HG03196 (cell line): Measurements from ENCODE around the gene RGS6.
A peak's percentile ranks its signal among the peaks of the same experiment; 100 is the strongest.

Experiments
- ATAC-seq: cut with Tn5 transposase; IDR thresholded peaks from one replicate; pipeline ENCODE4 v1.9.1; 2021; ENCODE audit not compliant: unreplicated experiment

RGS6 gene

DNA sequence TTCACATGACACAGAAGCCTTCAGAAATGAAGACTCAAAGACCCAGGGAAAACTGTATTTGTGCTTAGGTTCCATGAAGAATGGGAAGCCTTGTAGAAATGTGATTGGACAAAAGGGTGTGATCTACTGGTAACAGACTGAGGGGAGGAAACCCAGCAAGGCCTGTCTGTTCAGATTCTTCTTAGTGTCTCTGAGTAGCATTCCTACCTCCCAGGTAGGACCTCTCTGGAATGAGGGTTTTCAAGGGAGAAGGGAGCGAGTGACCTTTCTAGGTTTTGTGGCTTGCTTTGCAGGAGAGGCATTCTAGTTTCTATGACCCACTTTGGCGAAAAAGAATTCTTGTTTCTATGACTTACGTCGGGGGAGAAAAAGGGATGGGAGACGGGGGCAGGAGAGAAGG lies 560.0 kb downstream of the RGS6 start:
- no peak for ATAC-seq

DNA sequence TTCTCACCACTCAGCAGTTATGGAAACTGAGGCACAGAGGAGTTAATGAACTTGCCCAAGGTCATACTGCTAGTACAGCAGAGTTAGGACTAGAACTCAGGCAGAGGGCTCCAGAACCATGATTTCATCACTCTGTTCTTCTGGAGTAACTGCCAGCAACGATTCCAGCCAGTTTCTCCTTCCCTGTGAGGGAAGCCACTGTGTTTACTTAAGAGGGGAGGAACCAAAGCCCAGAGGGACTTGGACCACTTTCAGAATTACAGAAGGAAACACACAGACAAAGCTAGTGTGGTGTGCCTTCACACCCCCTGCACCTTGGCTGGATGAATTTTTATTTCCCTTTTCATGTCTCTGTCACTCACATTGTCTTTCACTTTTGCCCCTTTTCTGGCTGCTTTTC lies 563.4 kb downstream of the RGS6 start:
- ATAC-seq = no peak

DNA sequence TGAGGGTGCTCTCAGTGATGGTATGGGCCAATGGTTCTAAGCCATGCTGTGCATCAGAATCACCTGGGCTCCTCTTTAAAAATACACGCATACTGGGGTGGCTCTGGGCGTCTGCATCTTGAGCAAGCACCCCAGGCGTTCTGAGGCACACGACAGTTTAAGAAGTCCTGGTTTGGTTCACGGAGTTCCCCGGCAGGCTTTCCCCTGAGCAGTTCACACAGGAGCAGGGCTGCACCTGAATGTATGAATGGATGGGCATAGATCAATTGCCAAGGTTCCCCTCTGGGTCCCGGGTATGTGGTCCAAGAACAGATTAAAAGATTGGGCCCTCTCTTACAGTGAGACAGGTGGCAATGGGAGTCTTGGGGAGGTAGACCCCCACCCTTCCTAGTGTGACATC lies 566.4 kb downstream of the RGS6 start:
- ATAC-seq = no peak

DNA sequence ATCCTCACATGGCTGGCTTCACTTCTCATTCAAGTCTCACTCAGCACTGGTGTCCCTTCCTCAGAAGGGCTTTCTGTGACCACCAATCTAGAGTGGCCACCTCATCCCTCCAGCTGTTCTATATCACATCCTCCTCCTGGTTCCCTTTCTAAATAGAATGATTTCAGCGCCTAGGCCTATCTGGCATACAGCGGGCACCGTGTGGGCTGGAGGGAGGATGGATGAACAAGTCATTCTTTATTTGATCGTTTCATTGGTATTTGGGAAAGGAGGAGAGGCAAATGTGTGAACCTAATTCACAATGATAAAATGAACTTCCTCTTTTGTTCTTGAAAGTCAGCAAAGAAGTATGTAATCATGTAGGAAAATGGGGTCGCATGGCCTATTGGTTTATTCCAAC lies 567.5 kb downstream of the RGS6 start:
- no peak for ATAC-seq

DNA sequence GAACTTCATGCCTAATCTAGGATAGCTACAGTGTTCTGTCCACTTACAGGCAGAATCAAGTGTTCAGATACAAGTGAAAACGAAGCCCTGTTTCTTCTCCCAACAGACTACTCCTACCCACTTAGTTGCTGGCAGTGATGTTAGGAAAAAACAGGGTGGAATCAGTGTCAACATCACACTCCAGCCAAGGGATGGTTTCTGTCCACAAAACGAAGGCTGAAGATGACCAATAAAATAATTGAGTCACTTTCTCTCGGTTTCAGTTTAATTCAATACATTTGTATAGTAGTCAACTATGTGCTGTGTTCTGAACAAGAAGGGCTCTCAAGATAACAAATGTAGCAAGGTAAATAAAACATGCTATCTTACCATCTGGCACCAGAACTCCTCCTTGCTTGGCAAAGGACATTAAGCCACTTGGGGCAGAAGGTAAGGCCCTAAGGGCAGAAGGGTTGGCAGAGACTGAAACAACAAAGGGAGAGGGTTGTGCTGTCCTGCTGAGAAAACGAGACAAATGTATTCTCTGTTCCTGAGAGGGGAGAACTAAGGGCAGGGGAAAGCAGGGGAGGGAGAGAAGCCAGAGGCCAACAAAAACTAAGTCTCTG lies 568.1 kb downstream of the RGS6 start:
- ATAC-seq = no peak

DNA sequence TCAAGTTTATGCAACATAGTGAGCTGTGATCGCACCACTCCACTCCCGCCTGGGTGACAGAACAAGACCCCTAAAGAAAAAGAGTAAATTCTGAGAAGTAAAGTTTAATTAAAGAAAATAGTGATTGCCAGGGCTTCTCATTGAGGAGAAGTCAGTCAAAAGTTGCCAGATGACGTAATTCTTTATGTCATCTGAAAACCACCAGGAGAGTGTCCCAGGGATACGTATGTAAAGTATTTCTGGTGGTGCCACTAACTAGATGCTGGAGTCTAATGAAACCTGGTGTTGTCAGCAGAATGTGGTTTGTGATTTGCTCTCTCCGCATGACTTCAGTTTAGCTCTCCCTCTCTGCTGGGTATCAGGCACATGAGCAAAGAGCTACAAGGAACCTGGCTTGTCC lies 569.2 kb downstream of the RGS6 start:
- no peak for ATAC-seq

DNA sequence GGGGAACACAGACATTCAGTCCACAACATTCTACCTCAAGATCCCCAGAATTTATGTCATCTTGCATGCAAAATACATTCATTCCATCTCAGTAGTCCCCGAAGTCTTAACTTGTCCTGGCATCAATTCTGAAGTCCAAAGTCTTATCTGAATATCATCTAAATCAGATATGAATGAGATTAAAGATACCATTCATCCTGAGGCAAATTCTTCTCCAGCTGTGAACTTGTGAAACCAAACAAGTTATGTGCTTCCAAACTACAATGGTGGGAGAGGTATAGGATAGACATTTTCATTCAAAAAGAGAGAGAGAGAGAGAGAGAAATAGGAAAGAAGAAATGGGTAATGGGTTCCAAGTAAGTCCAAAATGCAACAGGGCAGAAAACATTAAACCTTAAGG lies 571.0 kb downstream of the RGS6 start:
- ATAC-seq = no peak

DNA sequence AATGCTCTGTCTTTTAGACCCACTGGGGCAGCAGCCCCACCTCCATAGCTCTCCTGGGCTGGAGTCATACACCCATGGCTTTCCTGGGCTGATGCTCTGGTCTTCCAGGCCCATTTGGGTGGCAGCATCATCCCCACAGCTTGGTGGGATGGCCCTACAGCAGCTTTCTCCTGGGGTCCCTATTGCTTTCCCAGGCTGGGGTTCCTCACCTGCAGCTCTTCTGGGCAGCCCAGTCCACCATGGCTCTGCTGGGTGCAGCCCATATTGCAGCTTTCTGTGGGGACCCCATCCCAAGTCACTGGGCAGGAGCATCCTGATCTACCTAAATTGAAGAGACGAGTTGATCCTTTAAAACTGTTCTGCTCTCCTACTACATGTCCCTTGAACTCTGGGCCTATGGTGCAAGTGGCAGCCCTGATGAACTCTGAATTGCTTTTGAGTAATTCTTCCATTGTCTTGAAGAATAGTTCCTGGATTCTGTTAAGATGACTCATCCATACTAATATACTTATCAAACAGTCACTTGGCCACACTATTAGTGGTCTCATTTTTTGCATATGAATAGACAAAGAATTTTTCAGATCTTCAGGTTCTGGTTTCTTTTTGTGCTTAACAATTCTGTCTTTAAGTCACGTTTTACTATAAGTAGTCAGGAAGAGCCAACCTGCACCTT lies 571.6 kb downstream of the RGS6 start:
- no peak for ATAC-seq

DNA sequence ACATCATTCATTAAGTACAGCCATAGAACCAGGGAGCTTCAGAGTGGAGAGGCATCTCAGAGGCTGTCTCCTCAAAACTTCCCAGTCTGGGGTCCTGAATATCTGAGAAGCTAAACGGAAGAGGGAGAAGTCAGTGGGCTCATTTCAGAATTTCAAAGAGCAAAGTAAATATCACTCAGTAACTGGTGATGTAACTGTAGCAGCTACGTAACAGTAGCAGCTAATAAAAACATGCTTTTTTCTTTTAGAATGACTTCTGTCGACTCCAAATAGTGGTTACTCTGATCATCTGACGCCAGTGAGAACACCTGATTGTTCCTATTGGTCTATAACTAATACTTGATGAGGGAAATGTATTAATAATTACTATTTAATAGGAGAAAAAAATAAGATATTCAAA lies 578.3 kb downstream of the RGS6 start:
- ATAC-seq = no peak

DNA sequence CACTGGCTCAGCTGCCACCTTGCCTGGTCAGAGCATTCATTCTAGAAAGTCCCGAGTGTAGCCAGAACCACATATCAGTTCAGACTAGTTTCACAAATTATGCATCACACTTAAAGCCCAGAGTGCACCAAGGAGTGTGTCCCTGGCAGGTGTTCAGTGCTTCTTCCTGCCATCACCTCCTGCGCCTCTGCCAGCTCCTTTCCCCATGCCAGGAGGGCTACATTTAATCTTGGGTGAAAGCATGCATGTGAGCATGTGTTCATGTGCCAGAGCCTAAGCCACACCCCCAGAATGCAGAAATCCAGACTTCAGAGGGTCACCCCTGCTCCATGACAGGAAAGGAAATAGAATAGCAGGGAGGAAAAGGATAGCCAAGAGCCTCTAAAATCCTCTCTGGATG lies 580.1 kb downstream of the RGS6 start:
- no peak for ATAC-seq

DNA sequence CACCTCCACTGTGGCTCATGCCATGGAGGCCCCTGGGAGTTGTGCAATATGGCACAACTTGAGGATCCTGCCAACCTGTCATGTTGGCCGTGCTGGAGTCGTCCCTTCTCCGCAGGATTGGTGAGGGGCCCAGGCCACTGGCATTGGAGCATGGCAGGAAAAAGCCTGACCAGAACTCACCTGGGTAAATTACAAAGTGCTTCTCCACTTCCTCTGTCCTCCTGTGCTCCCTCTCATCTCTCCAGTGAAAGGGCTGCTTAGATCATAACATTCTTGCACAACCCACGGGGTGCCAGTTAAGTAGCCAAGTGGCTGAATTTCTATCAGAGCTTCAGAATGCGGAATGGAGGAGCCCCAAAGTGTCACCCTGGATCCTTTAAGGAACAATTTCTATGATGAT lies 580.7 kb downstream of the RGS6 start:
- ATAC-seq = no peak

DNA sequence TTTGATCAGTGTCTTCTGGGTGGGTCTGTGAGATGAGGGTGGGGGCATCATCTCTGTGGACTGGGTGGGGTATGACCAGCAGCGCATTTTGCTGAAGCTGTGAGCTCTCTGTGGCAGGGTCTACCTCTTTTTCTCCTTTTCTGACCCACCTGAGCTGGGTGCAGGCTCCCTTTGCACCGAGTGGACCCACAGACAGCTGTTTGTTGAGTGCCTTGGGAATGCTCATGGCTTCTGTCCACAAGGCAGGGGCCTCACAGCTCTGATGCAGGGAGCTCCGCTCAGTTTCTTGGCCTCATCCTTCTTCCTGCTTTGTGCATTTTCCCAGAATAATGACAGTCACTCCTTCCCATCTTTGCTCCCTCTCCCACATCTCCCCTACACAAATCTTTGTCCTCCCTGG lies 581.1 kb downstream of the RGS6 start:
- ATAC-seq = no peak

DNA sequence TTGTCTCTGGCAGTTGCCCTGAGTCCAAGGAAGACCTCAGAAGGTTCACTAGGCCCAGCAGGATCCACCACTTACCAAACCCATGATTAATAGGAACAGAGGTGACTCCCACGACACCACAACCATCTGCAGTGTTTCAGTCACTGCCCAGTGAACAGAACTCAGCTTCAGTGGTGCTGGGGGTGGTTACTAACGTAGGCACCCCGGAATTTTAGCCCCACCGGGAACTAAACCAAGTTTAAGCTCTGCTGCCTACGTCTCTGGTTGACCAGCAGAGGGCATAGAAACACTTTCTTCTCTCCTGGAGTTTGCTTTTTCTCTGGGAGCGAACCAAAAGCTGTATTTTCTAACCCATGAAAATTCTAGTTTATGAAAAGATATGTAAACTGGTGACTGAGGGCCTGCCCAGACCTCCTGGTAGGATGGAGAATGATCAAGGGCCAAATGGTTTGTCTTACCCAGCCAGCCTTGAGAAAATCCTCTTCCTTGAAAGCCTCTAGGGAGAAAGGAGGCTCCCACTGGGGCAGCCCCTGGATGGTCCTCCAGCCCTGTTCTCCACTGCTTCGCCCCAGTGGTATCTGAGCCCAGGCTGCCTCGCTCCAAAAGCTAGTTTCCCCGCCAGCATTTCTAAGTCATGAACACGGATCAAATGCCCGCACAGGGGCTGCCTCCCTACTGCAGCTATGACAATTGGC lies 581.9 kb downstream of the RGS6 start:
- no peak for ATAC-seq

DNA sequence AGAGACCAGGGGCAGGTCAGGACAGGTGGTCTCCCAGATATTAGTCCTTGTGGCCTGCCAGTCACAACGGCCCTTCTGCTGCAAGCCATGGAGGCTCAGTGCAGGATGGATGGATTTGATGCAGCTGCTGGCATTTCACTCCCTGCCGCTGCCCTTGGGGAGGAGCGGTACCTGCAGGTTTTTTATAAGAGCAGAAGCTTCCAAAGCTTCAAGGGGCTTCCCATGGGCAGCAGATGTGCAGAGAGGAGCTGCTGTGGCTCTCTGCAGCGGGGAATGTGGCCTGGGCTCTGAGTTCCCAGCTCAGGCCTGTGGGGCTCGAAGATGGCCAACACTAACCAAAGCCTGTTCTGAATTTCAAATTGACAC lies 582.4 kb downstream of the RGS6 start:
- no peak for ATAC-seq

DNA sequence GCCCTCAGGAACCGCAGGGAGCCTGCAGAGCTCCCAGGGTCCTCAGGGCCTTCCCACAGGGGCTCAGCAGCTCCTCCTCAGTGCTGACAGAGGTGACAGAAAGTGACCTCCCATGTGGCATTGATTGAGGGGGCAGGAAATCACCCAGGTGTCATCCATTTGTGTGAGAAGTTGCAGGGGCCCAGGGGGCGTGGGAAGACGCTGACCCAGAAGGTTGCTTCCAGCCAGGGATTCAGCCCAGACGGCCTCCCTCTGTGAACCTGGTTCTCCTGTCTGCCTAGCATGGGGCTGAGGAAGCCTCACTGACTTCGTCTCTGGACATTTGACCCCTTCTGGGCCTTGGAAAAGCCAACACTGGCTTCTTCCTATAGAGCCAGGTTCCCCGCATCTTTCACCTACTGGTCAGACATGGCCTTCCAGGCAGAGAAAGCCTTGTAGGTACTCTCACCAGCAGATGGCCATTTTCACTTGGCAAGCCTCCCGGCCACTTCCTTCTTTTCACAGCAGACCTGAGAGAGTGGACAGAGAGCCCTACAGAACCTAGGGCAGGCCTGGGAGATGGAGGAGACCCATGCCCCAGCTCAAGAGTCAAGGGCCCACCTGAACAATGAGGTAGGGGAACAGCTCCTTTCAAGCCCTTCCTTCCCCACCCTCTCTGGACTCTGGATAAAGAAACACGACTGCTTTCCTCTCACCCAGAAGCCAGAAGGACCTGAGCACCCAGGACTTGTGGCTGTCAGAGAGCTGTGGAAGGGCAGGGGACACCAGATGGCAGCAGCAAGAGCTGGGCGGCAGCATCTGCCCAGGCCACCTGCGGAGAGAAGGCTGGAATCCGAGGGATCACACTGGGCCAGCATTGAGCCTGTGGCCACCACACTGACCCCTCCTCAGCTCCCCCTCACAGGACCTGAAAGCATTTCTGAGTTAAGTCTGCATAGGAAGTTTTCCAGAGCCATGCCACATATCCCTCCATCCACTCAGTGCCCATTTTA lies 583.8 kb downstream of the RGS6 start:
- no peak for ATAC-seq

DNA sequence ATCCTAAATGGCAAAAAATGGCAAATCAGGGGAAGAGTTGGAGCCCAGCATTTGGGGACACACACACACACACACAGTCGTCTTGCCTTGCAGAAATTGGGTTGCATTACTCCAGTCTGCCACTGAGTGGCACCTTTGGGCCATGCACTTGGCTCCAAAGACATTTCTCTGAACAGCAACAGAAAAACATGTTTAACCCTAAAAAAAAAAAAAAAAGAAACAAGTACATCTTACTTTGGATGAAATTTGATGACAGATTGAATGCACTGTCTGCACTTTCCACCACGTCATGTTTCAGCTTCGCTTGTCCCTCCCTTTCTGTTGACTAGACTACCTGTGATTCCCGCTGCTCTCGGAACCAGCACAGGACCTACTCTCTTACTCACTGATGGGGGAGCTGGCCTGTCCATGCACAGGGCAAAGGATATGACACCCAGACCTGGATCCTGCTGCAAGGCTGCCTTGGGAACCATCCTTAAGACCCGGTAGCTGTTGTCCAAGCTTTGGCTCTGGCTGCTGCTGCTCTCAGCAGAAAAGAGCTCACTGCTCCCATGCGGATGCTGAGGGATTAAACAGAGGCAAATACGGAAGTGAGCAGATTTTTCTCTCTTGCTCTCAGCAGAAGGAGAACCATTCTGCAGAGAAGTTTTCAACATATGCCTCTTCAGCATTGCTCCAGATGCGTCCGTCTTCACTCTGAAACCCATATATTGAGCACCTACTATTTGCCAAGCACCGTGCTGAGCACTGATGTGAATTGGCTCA lies 584.9 kb downstream of the RGS6 start:
- no peak for ATAC-seq

DNA sequence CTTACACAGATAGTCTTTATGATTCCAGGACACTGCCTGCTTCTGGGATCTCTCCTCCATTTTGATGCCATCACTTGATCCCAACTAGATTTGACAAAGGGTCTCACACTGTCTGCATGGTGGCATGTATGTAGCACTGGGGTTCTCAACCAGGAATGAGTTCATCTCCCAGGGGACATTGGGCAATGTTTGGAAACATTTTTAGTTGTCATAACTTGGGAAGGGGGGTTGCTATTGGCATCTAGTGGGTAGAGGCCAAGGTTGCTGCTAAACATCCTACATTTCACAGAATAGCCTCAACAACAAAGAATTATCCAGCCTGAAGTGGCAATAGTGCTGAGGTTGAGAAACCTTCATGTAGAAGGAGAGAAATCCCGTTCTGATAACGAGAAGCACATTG lies 585.5 kb downstream of the RGS6 start:
- ATAC-seq = no peak

DNA sequence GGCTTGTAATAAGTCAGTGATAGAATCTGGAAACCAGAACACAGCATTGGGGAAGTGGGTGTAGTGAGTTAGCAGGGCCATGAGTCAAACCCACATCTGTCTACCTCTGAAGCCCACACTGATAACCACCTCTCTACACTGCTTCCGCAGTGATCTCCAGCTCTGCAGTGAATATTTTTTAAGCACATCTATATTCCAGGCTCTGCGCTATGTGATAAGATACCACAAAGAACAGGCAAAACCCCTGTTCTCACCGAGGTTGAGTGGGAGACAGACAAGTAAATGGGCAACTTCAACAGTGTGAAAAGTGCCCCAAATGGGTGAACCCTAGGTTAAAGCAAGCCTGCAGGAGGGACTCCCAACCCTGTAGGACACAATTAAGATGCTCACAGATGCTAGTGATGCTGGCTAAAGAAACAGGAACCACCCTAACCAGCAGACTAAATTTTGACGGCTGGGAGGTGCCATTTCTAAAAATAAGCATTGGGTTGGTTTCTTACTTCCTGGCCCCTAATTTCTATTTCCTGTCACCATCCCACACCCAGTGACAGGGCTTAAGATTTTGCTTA lies 586.7 kb downstream of the RGS6 start:
- ATAC-seq = peak; percentile 57

DNA sequence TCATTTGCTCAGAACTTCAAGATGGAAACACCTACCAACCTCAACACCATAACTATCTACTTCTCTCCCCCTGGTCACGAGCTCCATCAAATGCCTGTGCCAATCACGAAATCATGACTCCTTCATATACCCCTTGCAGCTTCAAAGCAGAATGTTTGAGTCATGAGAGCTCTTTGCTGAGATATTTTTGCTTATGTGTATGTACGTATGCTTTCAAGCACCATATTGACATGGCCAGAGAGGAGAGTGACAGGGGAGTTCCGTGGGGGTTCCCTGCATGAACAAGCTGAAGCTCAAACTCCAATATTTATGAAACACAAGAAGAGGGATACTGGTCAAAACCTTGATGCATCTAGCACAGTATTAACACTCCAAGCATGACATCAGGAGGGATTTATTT lies 587.3 kb downstream of the RGS6 start:
- peak; percentile 22 for ATAC-seq

DNA sequence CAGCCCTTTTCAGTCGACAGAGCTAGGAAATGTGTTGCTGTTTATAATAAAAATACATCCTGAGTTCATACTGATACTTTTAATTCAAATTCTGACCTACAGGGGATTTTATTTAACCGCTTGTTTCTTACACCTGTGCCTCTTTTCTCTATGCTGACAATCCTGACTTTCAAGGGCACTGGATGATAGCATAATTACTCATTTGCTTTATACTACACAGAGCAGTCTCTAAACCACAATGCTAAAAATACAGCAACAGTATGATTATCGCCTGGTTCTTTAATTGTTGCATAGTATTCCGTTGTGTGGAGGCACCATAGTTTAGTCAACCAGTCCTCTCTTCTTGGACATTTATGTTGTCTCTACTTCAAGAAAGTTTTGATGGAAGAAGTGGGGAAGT lies 588.8 kb downstream of the RGS6 start:
- ATAC-seq = no peak
